A549 treated with dexamethasone at 1 μM for 4 hours (cell line): ENCODE measurements around the gene MAS1. TPM values are rescaled to one million over a fixed set of nuclear protein-coding genes. Genes with fewer than 3 reads are reported as not detected.

Experiments used
- total RNA-seq: library from RNA; stranded (reverse); fragments of 200-300 nt; extraction: Qiagen RNA extraction; gene quantifications from 5 replicates; pipeline ENCODE4 v1.2.3, GENCODE V29; 2022

Gene MAS1
- not detected in 5 replicates for total RNA-seq

GRCh38 chr6:159890792-159891191 is at the start of gene MAS1:
MAS1 (plus strand) TSS chr6:159890988; CDS start chr6:159906956, 15,968 bp downstream.

Other genes starting within 250 kb of the MAS1 start
- gene SOD2, start 197.7 kb upstream of the MAS1 start, total RNA-seq = 179 to 209 TPM (median 184 TPM) in 5 replicates
- 70.0 to 76.1 TPM (median 73.9 TPM) in 5 replicates for gene WTAP, start 163.5 kb upstream of the MAS1 start, total RNA-seq
- gene ACAT2, start 128.9 kb upstream of the MAS1 start, total RNA-seq = 24.5 to 29.5 TPM (median 27.7 TPM) in 5 replicates
- 217 to 258 TPM (median 239 TPM) in 5 replicates for gene TCP1, start 101.4 kb upstream of the MAS1 start, total RNA-seq
- 74.6 to 102 TPM (median 93.0 TPM) in 5 replicates for gene MRPL18, start 100.5 kb upstream of the MAS1 start, total RNA-seq
- 0.04 to 0.06 TPM (median 0.05 TPM) in 3 of 5 replicates, not detected in the others for gene PNLDC1, start 90.7 kb upstream of the MAS1 start, total RNA-seq
- 29.0 to 37.7 TPM (median 33.6 TPM) in 5 replicates for gene IGF2R, start 78.1 kb downstream of the MAS1 start, total RNA-seq
- 2.1 to 2.6 TPM (median 2.4 TPM) in 5 replicates for gene SLC22A1, start 230.8 kb downstream of the MAS1 start, total RNA-seq